Left lobe of liver (tissue), 2 donors: ENCODE data around the gene TAS2R30. TPM values are rescaled to one million over a fixed set of nuclear protein-coding genes. Genes with fewer than 3 reads are reported as not detected.

Experiments used
- ATAC-seq: fragments of 200-7000 bp; cut with Tn5 transposase; one replicate; pipeline ENCODE4 v1.9.1; 2020; ENCODE audit warnings: mild to moderate bottlenecking, moderate library complexity
- DNase-seq: peaks from one replicate; pipeline ENCODE4 v3.0.0-alpha.2; 2020; ENCODE audit warnings: low spot score
- total RNA-seq: library from RNA; stranded (reverse); gene quantifications from one replicate; pipeline ENCODE4 v1.2.1, GENCODE V29; 2021
- donor health status: DM: no; HTN: no; CAD: no; lungs with moderate emphysema.
- donor health status: DM: no; HTN: yes; CAD: no.

The TAS2R30 gene, protein sequence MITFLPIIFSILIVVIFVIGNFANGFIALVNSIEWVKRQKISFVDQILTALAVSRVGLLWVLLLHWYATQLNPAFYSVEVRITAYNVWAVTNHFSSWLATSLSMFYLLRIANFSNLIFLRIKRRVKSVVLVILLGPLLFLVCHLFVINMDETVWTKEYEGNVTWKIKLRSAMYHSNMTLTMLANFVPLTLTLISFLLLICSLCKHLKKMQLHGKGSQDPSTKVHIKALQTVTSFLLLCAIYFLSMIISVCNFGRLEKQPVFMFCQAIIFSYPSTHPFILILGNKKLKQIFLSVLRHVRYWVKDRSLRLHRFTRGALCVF
- total RNA-seq: 1.4 TPM

GRCh38 chr12:11134305-11134704 lies at the start of gene TAS2R30:
Gene TAS2R30 (minus strand): TSS chr12:11134644. CDS start chr12:11134244, 400 bp downstream.
- DNase-seq: no peak
- ATAC-seq: no peak

DNA sequence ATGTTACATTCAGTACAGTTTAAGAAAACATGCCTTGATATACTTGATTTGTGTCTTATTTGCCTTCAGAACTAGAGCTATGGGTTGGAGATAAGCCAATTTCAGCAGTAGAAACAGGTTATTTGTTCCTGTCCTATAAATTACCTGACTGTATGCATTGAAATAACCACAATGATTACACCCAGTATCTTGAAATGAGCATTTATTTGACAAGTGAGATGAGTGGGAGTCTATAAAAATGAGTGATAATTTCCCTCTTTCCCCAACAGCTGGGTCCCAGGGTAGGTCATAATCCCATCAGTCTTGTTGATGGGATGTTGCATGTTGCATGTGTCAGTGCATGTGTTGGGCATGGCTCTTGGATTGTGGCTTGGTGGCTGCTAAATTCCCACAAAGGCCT lies 48.6 kb upstream of the TAS2R30 start:
- no peak for DNase-seq
- no peak for ATAC-seq

DNA sequence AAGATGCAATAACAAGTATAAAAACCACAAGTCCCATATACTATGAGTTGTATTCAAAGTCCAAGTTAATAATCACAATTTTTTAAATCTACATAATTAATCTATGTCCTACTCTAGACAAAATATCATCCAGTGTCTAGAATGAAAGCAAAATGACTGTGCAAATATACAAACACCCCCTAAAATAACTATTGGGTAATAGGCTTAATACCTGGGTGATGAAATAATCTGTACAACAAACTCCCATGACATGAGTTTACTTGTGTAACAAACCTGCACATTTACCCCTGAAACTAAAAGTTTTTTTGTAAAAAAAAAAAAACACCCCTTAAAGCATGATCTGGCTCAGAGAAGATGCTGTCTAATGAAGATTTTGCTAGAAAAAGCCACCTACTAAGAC lies 48.1 kb upstream of the TAS2R30 start:
- ATAC-seq: peak; percentile 44
- DNase-seq: no peak

- ATAC-seq (no peak), DNase-seq (no peak)
Measured at GRCh38 chr12:11178250-11178649, 43.8 kb upstream of the TAS2R30 start.

GRCh38 chr12:11174022-11174421 lies 39.6 kb upstream of the TAS2R30 start:
- DNase-seq (no peak), ATAC-seq (no peak)

DNA sequence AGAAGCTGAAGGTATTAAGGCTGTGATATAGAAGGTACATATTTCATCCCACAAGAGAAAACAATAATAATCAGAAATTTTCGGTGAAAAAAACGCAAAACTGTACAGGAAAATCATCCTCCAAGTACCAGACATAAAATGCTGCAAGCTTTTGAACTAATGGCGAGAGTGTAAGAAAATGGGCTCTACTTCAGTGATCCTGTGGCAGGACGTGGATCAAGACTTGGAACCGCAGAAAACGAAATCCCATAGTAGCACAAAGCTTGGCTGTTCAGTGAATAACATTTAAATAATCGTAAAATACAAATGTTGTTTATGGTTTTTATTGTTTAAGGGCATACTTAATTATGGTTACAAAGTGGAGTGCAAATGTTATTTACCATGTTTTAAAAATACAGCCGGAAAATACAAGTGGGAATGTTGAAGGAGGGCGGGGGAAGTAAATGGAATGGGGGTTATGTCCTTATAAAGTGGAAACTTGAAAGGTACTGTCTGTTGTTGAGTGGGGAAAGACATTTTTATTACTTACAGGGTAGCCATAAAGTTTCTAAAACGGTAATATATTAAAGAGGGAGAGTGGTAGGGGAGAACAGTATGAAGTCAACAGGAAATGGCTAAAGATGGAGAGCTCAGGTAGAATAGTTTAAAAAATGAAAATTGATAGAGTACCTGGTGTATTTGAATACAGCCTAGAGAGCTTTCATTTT lies 37.7 kb upstream of the TAS2R30 start:
- ATAC-seq (no peak), DNase-seq (no peak)

GRCh38 chr12:11171145-11171968 lies 36.9 kb upstream of the TAS2R30 start, which contains the start of gene SMIM10L1:
Gene SMIM10L1 (plus strand): TSS chr12:11171194. CDS start chr12:11171357, 163 bp downstream.
- ATAC-seq (peak; percentile 99), DNase-seq (peak; percentile 92)

- no peak for ATAC-seq
- DNase-seq: no peak
Measured at GRCh38 chr12:11170810-11171144, 36.3 kb upstream of the TAS2R30 start.

GRCh38 chr12:11166300-11166699 lies 31.9 kb upstream of the TAS2R30 start:
- DNase-seq: no peak
- ATAC-seq: no peak

- no peak for ATAC-seq
- no peak for DNase-seq
Measured at GRCh38 chr12:11164384-11164783, 29.9 kb upstream of the TAS2R30 start.

GRCh38 chr12:11162502-11162901 lies 28.1 kb upstream of the TAS2R30 start:
- no peak for DNase-seq
- peak; percentile 46 for ATAC-seq

- ATAC-seq (no peak), DNase-seq (no peak)
Measured at GRCh38 chr12:11158885-11159444, 24.5 kb upstream of the TAS2R30 start.

- ATAC-seq: no peak
- no peak for DNase-seq
Measured at GRCh38 chr12:11154400-11154925, 20.0 kb upstream of the TAS2R30 start.

DNA sequence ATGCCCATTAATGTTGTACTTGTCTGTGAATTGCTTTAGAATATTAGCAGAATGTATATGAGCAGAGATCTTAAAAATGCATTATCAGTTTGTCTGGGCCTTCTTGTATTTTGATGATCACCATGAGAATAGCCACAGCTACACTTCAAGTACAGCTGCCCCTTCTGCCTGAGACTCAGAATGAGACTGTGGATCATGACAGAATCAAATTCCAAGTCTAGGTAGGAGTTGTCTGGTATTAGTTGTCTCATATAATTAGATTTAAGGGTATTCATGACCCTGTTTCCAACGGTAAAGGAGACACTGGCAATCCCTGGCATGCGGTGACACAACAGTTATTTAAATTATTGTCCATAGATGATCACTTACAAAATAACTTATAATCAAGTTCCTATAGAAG lies 18.3 kb upstream of the TAS2R30 start:
- DNase-seq (no peak), ATAC-seq (no peak)

DNA sequence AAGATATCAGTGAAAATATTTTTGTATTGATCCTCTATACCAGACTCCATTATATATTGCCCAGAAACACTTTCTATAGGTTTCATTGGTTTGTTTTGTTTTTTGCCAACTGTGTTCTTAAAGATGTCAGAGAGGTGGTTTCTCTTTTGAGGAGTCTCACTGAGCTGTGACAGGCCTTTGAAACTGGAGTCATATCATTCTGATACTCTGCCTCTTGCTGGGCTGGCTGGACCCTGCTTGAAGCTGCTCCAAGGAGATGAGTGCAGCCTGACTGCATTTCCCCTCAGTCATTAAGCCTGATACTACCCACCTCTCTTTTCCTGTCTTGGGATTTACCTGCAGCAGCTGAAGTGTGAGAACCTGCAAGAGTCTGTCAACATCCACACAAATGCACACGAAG lies 16.4 kb upstream of the TAS2R30 start:
- ATAC-seq: no peak

GRCh38 chr12:11147420-11147819 lies 13.0 kb upstream of the TAS2R30 start:
- no peak for ATAC-seq
- no peak for DNase-seq

More for the DNA sequence above, 16.4 kb upstream of the TAS2R30 start:
- no peak for DNase-seq

- DNase-seq (no peak), ATAC-seq (no peak)
Measured at GRCh38 chr12:11144297-11144696, 9.9 kb upstream of the TAS2R30 start.

- no peak for DNase-seq
- no peak for ATAC-seq
Measured at GRCh38 chr12:11143352-11143751, 8.9 kb upstream of the TAS2R30 start.

- no peak for ATAC-seq
- DNase-seq: no peak
Measured at GRCh38 chr12:11136075-11136474, 1.6 kb upstream of the TAS2R30 start.

DNA sequence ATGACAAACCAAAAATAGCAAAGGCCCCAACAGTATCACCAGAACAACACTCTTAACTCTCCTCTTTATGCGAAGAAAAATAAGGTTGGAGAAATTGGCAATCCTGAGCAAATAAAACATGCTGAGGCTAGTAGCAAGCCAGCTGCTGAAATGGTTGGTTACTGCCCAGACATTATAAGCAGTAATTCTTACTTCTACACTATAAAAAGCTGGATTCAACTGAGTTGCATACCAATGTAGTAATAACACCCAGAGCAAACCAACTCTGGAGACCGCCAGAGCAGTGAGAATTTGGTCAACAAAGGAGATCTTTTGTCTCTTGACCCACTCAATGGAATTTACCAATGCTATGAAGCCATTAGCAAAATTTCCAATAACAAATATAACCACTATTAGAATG lies 628 bp downstream of the TAS2R30 start:
- DNase-seq: no peak
- ATAC-seq: no peak

DNA sequence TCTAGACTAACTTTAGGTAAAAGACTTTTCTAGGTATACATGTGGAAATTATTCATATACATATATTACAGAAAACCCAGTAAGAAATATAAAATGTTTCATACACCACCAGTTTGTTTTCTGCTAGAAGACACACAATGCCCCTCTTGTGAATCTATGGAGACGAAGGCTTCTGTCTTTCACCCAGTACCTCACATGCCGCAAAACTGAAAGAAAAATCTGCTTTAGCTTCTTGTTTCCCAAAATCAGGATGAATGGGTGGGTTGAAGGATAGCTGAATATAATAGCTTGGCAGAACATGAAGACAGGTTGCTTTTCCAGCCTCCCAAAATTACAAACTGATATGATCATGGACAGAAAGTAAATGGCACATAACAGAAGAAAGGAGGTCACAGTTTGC lies 1.3 kb downstream of the TAS2R30 start:
- no peak for ATAC-seq
- no peak for DNase-seq
